ENCODE measurements around the gene RXFP4. TPM values are rescaled to one million over a fixed set of nuclear protein-coding genes. Genes with fewer than 3 reads are reported as not detected.
A peak's percentile ranks its signal among the peaks of the same experiment; 100 is the strongest.

Gene RXFP4
- total RNA-seq, 4 donors from 2014 or later, result not detected

DNA sequence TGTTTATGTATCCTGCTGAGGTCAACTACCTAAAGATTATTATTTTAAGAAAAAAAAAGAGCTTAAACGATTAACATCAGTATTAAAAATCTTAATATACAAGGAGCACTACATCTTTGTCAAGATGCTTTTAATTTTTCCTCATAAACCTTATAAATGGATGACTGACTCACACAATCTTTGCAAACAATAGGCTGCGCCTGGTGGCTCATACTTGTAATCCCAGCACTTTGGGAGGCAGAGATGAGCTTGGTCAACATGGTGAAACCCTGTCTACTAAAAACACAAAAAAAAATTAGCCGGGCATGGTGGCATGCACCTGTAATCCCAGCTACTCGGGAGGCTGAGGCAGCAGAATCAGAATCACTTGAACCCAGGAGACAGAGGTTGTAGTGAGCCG lies 9.0 kb upstream of the RXFP4 start:
- intact Hi-C loops (cut with DNase I; ENCODE audit: low total_unique reads), result no loop called here
- no peak overlapping the region for H3K4me3 ChIP-seq (ENCODE audit: low read depth, poor library complexity, severe bottlenecking)

GRCh38 chr1:155933591-155934096 lies 7.8 kb upstream of the RXFP4 start:
- WGBS, 2 donors, result 2% methylated on average over 10 of the region's 10 CpGs
- no peak for TF ChIP-seq CTCF (IDR thresholded peaks at IDR 0.05)
- no peak for TF ChIP-seq POLR2A (IDR thresholded peaks at IDR 0.05)

More for the DNA sequence above, 9.0 kb upstream of the RXFP4 start:
- peak in 1 of 2 donors; percentile 25 for DNase-seq (ENCODE audit: low spot score in 2 of 2)
- TF ChIP-seq CTCF (IDR thresholded peaks at IDR 0.05) (no peak), POLR2A (IDR thresholded peaks at IDR 0.05) (no peak)
- WGBS, 2 donors, result 73 to 85% methylated on average over 5 of the region's 5 CpGs

DNA sequence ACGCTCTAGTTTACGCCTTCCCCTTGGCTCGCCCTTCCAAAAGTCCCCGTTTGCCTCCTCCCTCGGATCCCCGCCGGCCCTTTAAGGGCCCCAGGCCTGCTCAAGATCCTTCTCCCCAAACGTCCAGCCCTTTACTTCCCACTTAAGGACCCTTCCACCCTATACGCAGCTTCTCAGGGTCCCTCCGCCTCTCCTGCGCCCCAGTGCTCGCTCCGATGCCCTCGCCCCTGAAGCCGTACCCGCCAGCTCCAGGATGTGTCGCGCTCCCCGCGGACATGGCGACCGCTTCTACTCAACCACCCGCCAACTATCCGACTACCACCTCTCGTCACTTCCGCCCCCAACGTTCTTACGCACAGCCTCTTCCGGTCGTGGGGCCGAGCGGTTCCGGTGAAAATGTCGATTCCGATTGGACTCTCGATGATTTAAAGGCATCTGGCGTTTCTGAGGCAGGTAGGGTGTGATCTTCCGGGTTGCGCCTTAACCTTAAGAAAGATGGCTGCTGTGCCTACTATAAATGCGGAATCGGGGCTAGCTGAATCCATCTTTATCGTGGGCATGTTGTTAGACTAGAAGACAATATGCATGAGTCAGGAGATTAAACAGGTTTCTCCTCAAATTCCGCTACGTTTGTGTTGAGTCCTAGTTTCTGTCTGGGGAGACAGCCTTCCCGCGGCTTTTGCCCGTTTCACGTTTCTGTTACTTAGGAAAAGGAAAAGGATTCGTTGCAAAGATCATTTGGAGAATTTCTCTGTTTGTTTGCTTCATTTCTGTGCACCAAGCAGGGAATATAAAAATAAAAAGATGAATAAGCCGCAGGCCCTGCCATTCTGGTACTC lies 7.1 kb upstream of the RXFP4 start, which contains the start of gene KHDC4:
Gene KHDC4, minus strand, starts transcription at position 317 of the 839 bp plus-strand sequence. Its CDS starts 40 bp downstream, at position 277.
- TF ChIP-seq POLR2A (IDR thresholded peaks at IDR 0.05) (peak in 1 of 2 donors; percentile 96), CTCF (IDR thresholded peaks at IDR 0.05) (no peak)
- H3K4me3 ChIP-seq (ENCODE audit: low read depth, poor library complexity, severe bottlenecking), result peak within 1 kb of the TSS; percentile 69
- WGBS, 2 donors, result 1% methylated on average over 48 to 50 of the region's 50 CpGs
- intact Hi-C loops (cut with DNase I; ENCODE audit: low total_unique reads), result no loop called here
- peak; percentile 97 to 99 for DNase-seq (ENCODE audit: low spot score in 2 of 2)

More at GRCh38 chr1:155933591-155934096, 7.8 kb upstream of the RXFP4 start:
- DNase-seq (ENCODE audit: low spot score in 2 of 2), result peak in 1 of 2 donors; percentile 63
- intact Hi-C loops (cut with DNase I; ENCODE audit: low total_unique reads), result no loop called here
- H3K4me3 ChIP-seq (ENCODE audit: low read depth, poor library complexity, severe bottlenecking), result peak overlapping the region; percentile 69

DNA sequence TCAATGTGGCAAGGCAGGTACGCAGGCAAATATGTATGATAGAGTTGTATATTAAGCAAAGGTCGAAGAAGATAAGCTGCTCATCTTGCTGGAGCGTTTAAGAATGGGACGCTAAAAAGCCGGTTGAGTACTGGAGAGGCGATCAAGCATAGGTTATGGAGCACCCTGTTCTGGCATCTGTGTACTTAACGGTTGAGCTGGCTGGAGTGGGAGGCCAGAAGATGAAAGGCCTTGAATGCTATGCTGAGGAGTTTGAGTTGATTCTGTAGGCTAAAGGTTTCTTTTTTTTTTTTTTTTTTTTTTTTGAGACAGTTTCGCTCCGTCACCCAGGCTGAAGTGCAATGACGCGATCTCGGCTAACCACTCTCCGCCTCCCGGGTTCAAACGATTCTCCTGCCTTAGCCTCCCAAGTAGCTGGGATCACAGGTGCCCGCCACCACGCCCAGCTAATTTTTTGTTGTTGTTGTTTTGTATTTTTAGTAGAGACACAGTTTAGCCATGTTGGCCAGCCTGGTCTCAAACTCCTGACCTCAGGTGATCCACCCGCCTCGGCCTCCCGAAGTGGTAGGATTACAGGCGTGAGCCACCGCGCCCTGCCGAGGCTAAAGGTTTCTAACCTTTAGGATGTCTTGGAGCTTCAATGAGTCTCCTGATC lies 6.4 kb upstream of the RXFP4 start:
- WGBS, 2 donors, result 85 to 86% methylated on average over 24 of the region's 24 CpGs
- DNase-seq (ENCODE audit: low spot score in 2 of 2), result peak in 1 of 2 donors; percentile 80
- H3K4me3 ChIP-seq (ENCODE audit: low read depth, poor library complexity, severe bottlenecking), result no peak overlapping the region
- TF ChIP-seq CTCF (IDR thresholded peaks at IDR 0.05) (no peak), POLR2A (IDR thresholded peaks at IDR 0.05) (no peak)
- intact Hi-C loops (cut with DNase I; ENCODE audit: low total_unique reads), result no loop called here

DNA sequence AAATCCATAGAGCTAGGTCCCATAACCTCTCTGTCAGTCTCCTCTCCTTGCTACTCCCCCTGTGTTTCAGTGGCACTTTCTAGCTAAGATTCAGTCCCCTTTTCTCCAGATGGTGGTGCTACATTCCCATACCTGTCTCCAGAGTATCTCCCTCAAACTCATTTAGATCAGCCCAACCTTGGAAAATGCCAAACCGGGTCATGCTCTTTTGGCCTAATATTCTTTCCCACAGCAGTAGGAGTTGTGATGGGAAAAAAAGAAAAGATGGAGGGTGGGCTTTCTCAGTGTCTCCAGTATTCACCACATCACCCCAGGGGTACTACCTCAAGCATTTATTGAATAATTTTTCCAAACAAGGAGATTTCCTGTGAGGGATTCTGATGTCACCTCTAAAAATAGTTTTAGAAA lies 3.2 kb upstream of the RXFP4 start:
- TF ChIP-seq POLR2A (IDR thresholded peaks at IDR 0.05), result no peak
- peak in 1 of 3 donors; percentile 20 for TF ChIP-seq CTCF (IDR thresholded peaks at IDR 0.05)
- intact Hi-C loops (cut with DNase I; ENCODE audit: low total_unique reads), result no loop called here
- no peak overlapping the region for H3K4me3 ChIP-seq (ENCODE audit: low read depth, poor library complexity, severe bottlenecking)
- WGBS, 2 donors, result 0% methylated on average over 1 of the region's 1 CpG
- peak in 1 of 2 donors; percentile 32 for DNase-seq (ENCODE audit: low spot score in 2 of 2)

All from lower leg skin (tissue), 4 donors.